ENCODE measurements around the gene QKI.

DNA sequence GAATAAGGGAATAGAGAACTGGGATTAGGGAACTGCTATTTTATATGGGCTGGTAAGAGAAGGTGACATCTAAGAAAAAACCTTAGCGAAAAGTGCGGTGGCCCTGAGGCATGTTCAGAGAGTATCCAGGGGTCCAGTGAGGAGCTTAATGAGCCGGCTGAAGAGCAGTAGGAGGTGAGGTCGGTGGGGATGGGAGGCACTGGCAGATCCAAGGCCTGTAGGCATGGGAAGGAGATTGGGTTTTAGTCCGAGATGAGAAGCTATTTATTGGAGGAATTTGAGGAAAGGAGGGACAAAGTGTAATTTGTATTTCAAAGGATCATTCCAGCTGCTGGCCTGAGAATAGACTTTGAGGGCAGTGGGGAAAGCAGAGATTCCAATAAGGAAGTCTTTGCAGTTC lies 123.8 kb downstream of the QKI start:
- TF ChIP-seq, protein P1, sequence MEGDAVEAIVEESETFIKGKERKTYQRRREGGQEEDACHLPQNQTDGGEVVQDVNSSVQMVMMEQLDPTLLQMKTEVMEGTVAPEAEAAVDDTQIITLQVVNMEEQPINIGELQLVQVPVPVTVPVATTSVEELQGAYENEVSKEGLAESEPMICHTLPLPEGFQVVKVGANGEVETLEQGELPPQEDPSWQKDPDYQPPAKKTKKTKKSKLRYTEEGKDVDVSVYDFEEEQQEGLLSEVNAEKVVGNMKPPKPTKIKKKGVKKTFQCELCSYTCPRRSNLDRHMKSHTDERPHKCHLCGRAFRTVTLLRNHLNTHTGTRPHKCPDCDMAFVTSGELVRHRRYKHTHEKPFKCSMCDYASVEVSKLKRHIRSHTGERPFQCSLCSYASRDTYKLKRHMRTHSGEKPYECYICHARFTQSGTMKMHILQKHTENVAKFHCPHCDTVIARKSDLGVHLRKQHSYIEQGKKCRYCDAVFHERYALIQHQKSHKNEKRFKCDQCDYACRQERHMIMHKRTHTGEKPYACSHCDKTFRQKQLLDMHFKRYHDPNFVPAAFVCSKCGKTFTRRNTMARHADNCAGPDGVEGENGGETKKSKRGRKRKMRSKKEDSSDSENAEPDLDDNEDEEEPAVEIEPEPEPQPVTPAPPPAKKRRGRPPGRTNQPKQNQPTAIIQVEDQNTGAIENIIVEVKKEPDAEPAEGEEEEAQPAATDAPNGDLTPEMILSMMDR (conservative IDR thresholded peaks at IDR 0.05; ENCODE audit: low read depth, low read length) = no peak
- no peak for TF ChIP-seq EZH2 (IDR thresholded peaks at IDR 0.05; ENCODE audit: low read length, unreplicated experiment)

Data from PC-3 (cell line).